Measurements from ENCODE around the gene GPC1. TPM values are rescaled to one million over a fixed set of nuclear protein-coding genes. Genes with fewer than 3 reads are reported as not detected.

Gene GPC1
- total and polyA plus RNA-seq, 2 donors (not counting 3 experiments of a cell fraction or from before 2014, with no cell fraction given): 9.6 to 31.1 TPM

DNA sequence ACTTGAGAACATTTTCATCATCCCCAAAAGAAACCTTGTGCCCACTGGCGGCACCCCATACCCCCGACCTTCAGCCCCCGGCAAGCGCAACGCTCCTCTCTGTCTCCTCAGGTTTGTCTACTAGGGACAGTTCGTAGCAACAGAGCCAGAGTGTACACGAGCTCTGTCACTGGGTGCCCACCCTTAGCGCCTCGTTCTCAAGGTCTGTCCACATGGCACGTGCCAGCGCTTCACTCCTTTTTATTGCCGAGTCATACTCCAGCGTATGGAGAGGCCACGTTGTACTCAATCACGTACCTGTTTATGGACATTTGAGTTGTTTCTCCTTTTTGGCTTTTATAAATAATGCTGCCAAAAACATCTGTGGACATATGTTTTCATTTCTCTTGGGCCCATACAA is 30.3 kb upstream of the GPC1 start:
- Histone ChIP-seq H3K27me3 (ENCODE audit: control insufficient read depth in 2 of 2, insufficient read depth in 2 of 2, low read length in 2 of 2) (no peaks in the 10 kb centered on the region), H2AFZ (ENCODE audit: low read depth, low read length) (no peak overlapping the region), H3K4me3 (replicated peaks in 1 of 3; ENCODE audit: insufficient read depth in 1 of 3, low read depth in 1 of 3, low read length in 3 of 3) (no peak overlapping the region), H4K20me1 (replicated peaks; ENCODE audit: control insufficient read depth, extremely low read depth, insufficient read depth, low read length) (no peaks in the 10 kb centered on the region), H3K36me3 (ENCODE audit: control insufficient read depth in 2 of 2, extremely low read depth in 1 of 2, insufficient read depth in 2 of 2, low read length in 2 of 2) (no peaks in the 10 kb centered on the region), H3K9me3 (replicated peaks; ENCODE audit: control insufficient read depth, insufficient read depth, low read length) (no peaks in the 10 kb centered on the region), H3K4me1 (ENCODE audit: control insufficient read depth, extremely low read depth, insufficient read depth, low read length) (no peaks in the 10 kb centered on the region), H3K9ac (replicated peaks; ENCODE audit: extremely low read depth, insufficient read depth, low read length) (no peak overlapping the region), H3K4me2 (ENCODE audit: insufficient read depth, low read length) (no peak overlapping the region), H3K79me2 (ENCODE audit: control insufficient read depth, insufficient read depth, low read length) (no peaks in the 10 kb centered on the region), H3K27ac (ENCODE audit: insufficient read depth, low read depth, low read length) (no peak overlapping the region), H3K9me1 (replicated peaks; ENCODE audit: control insufficient read depth, extremely low read depth, insufficient read depth, low read length) (no peaks in the 10 kb centered on the region)
- TF ChIP-seq, protein P1, sequence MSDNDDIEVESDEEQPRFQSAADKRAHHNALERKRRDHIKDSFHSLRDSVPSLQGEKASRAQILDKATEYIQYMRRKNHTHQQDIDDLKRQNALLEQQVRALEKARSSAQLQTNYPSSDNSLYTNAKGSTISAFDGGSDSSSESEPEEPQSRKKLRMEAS (IDR thresholded peaks at IDR 0.05; ENCODE audit: insufficient read depth, insufficient read length): no peak
- TF ChIP-seq JUN (IDR thresholded peaks at IDR 0.05; ENCODE audit: borderline replicate concordance, insufficient read depth, insufficient read length, low read depth) (no peak), POLR2AphosphoS5 (IDR thresholded peaks at IDR 0.05; ENCODE audit: insufficient read depth, low read depth, low read length) (no peak), EZH2 (IDR thresholded peaks at IDR 0.05; ENCODE audit: borderline replicate concordance, low read depth, low read length, severe bottlenecking) (no peak), POLR2A (IDR thresholded peaks at IDR 0.05; ENCODE audit: low read depth, low read length) (no peak), GATA2 (IDR thresholded peaks at IDR 0.05; ENCODE audit: insufficient read depth, insufficient read length, low read depth, low read length) (no peak), FOS (IDR thresholded peaks at IDR 0.05; ENCODE audit: borderline replicate concordance, insufficient read depth, low read length) (no peak), MYC (IDR thresholded peaks at IDR 0.05; ENCODE audit: low read depth, low read length) (no peak)
- TF ChIP-seq, protein P2, sequence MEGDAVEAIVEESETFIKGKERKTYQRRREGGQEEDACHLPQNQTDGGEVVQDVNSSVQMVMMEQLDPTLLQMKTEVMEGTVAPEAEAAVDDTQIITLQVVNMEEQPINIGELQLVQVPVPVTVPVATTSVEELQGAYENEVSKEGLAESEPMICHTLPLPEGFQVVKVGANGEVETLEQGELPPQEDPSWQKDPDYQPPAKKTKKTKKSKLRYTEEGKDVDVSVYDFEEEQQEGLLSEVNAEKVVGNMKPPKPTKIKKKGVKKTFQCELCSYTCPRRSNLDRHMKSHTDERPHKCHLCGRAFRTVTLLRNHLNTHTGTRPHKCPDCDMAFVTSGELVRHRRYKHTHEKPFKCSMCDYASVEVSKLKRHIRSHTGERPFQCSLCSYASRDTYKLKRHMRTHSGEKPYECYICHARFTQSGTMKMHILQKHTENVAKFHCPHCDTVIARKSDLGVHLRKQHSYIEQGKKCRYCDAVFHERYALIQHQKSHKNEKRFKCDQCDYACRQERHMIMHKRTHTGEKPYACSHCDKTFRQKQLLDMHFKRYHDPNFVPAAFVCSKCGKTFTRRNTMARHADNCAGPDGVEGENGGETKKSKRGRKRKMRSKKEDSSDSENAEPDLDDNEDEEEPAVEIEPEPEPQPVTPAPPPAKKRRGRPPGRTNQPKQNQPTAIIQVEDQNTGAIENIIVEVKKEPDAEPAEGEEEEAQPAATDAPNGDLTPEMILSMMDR (IDR thresholded peaks at IDR 0.05; ENCODE audit: extremely low read depth in 1 of 2, insufficient read depth in 1 of 2, low read depth in 1 of 2, low read length in 2 of 2): no peak
- CTCF ChIA-PET: no interaction called here
- dilution Hi-C loops (cut with MboI; ENCODE audit: extremely low pct_ligation_motif_present, low sequenced_read_pairs): no loop called here
- no peak for FAIRE-seq
- no peak for DNase-seq (ENCODE audit: low read depth, low spot score)
- no TSS peak for BruUV-seq (replicated peaks)
- POLR2A ChIA-PET: no interaction called here
- intact Hi-C loops (cut with micrococcal nuclease): no loop called here
